HG02588 (cell line): Measurements from ENCODE around the gene PYGM.

Experiments used
- ATAC-seq: cut with Tn5 transposase; IDR thresholded peaks from one replicate; pipeline ENCODE4 v1.9.1; 2021; ENCODE audit warnings: mild to moderate bottlenecking, moderate library complexity; ENCODE audit not compliant: unreplicated experiment

Gene PYGM

DNA sequence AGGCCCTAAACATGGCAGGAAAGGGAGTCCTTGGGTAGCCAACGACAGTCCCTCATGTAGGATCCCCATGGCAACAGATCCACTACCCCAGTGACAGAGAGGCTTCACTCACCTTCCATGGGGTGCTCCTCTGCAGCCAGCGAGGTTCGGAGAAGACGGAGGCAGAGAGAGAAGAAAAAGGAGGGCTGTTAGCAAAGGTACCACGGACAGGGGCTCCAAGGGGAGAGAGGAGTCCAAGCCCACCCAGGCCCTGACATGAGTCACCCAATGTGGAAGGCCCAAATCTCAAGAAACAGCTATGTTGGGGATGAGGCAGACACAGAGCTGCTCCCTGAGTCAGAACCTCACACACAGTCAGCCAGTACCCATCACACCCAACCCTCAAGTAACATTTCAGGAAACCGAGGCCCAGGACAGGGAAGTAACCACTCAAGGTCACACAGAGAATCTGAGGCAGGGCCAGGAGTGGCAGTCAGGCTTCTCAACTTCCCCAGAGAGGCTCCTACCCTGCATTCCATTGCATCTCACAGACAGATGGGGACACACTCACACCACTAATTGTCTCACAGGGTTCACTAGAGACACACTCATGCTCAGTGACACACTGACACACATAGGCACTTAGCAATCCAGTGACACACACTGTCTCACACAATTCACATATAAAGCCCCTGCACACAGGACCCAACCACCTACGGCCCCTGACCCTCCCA is 62.0 kb downstream of the PYGM start:
- ATAC-seq, result no peak
